Esophagus squamous epithelium (tissue), 5 donors: Measurements from ENCODE around the gene MTRF1L. TPM values are rescaled to one million over a fixed set of nuclear protein-coding genes. Genes with fewer than 3 reads are reported as not detected.

Experiments
- DNase-seq: peaks from one replicate; lab custom pipeline; 2025; lab: John Stamatoyannopoulos, UW
- H3K27ac ChIP-seq, 4 donors: fragments of 200-600 bp; sonication (generic); one replicate each; pipeline ENCODE4 v1.5.1; 2016 to 2019; ENCODE audit warnings: mild to moderate bottlenecking in 1 of 4
- H3K27me3 ChIP-seq, 4 donors: fragments of 200-600 bp; sonication (generic); 1 replicate in 3 of 4; 2 replicates in 1 of 4; pipeline versions ENCODE4 v1.5.1 to v1.6.0; 2017 to 2021; ENCODE audit warnings: antibody characterized with exemption in 1 of 4
- H3K36me3 ChIP-seq, 3 donors: fragments of 200-600 bp; sonication (generic); one replicate each; pipeline ENCODE4 v1.5.1; 2016 to 2019
- H3K4me1 ChIP-seq, 3 donors: fragments of 200-600 bp; sonication (generic); one replicate each; pipeline ENCODE4 v1.5.1; 2017 to 2019
- H3K4me3 ChIP-seq, 4 donors: fragments of 200-600 bp; sonication (generic); 1 replicate in 3 of 4; 2 replicates in 1 of 4; pipeline ENCODE4 v1.5.1; 2016 to 2019; ENCODE audit warnings: mild to moderate bottlenecking in 2 of 4, moderate library complexity in 1 of 4
- H3K9me3 ChIP-seq, 3 donors: fragments of 200-600 bp; sonication (generic); one replicate each; pipeline ENCODE4 v1.5.1; 2016 to 2019
- CTCF ChIP-seq, 6 experiments: fragments of 450-650 bp in 4 of 6; fragments of 200-600 bp in 2 of 6; sonication (generic) in 2 of 6; IDR thresholded peaks; one replicate each; pipeline ENCODE4 v1.5.1; 2016 to 2019; ENCODE audit warnings: antibody characterized with exemption in 6 of 6, mild to moderate bottlenecking in 4 of 6, moderate library complexity in 4 of 6
- POLR2A ChIP-seq, 4 donors: fragments of 450-650 bp; IDR thresholded peaks; one replicate each; pipeline ENCODE4 v1.6.1; 2017; ENCODE audit warnings: antibody characterized with exemption in 4 of 4, mild to moderate bottlenecking in 4 of 4, moderate library complexity in 3 of 4
- WGBS, 2 donors: methylation state at CpG; one replicate each; pipeline ENCODE4 v1.1.5; 2018; 5-methylcytosine and 5-hydroxymethylcytosine counted together
- intact Hi-C: fragments of 100-400 bp; cut with DNase I; formaldehyde crosslinking; loops from one replicate; pipeline ENCODE4 v1.15.0; 2022
- total RNA-seq, 4 donors: library from RNA; depleted of rRNA; stranded (reverse); fragments of >200 nt; gene quantifications; one replicate each; pipeline ENCODE4 v1.1.0, GENCODE V29; 2016
- donor health status: DM: yes; HTN: yes; CAD: no.

The MTRF1L gene
- total RNA-seq, 4 donors from 2014 or later, result 7.3 to 16.2 (median 14.4) TPM

DNA sequence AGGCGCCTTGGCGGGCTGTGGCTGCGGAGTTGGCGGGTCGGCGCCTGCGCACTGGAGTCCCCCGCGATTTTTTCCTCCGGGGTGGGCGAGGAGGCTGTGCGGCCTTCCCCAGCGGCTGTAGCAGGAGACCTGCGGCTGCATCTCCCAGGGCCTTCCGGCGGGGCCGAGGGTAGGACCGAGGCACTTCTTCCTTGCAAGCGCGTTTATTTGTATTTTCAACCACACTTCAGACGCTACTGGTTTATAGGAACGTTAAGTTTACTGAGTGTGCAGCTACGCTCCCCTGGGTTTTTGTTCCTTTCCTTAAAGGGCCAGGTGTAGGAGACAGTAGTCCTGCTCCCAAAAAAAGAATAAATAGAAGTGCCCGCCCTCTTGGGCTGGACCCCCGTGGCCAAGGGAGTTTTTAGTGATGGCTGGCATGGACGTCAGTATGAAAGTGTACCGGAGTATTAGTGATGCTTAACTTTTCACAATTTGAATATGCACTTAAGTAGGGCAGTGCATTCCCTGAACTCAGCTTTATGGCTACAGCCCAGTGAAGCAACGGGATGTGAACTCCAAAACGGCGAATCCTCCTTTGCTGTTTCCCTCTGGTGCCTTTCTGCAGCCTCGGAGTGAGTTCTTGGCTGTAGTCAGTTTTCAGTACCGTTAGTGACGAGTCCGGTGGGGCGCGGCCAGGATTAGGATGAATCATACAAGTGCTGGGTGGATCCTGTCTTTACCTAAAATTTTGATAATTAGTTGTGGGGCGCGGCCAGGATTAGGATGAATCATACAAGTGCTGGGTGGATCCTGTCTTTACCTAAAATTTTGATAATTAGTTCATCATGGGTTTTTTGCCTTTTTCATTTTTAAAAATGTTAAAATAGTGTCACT lies 18.6 kb downstream of the MTRF1L start:
- peak overlapping the region; percentile 58 to 86 (median 74) for H3K4me3 ChIP-seq
- no peaks in the 10 kb centered on the region for H3K9me3 ChIP-seq
- peak overlapping the region; percentile 79 to 96 (median 95) for H3K27ac ChIP-seq
- H3K36me3 ChIP-seq, result no peaks in the 10 kb centered on the region
- peaks cover 18 to 48% (median 19%) of the 10 kb centered on the region in 3 donors for H3K4me1 ChIP-seq
- intact Hi-C loops, result no loop called here
- peak; percentile 23 for DNase-seq
- TF ChIP-seq CTCF (IDR thresholded peaks at IDR 0.05), result peak in 1 of 6 experiments; percentile 6
- TF ChIP-seq POLR2A (IDR thresholded peaks at IDR 0.05), result peak in 3 of 4 donors; percentile 1 to 72 (median 7)
- H3K27me3 ChIP-seq, result no peaks in the 10 kb centered on the region
- WGBS, 2 donors, result 0% methylated on average over 20 to 21 of the region's 38 CpGs

- no peaks in the 10 kb centered on the region for H3K9me3 ChIP-seq
- TF ChIP-seq POLR2A (IDR thresholded peaks at IDR 0.05), result peak in 1 of 4 donors; percentile 27
- TF ChIP-seq CTCF (IDR thresholded peaks at IDR 0.05), result no peak
- peak within 1 kb of the TSS; percentile 58 to 86 (median 74) for H3K4me3 ChIP-seq
- 0 to 2% methylated on average over 8 to 17 of the region's 66 CpGs for WGBS, 2 donors
- intact Hi-C loops, result no loop called here
- peak; percentile 83 for DNase-seq
- peak within 1 kb of the TSS; percentile 79 to 96 (median 95) for H3K27ac ChIP-seq
- peaks cover 18 to 48% (median 19%) of the 10 kb centered on the region in 3 donors for H3K4me1 ChIP-seq
- H3K36me3 ChIP-seq, result no peaks in the 10 kb centered on the region
- no peaks in the 10 kb centered on the region for H3K27me3 ChIP-seq
These were observed 19.4 kb downstream of the MTRF1L start, which contains the start of gene FBXO5 for GRCh38 chr6:152982904-152983636. Gene FBXO5 (minus strand): TSS chr6:152983041. CDS start chr6:152982959, 82 bp downstream.

- WGBS, 2 donors, result 5 to 7% methylated on average over 6 to 13 of the region's 71 CpGs
- peak overlapping the region; percentile 58 to 86 (median 74) for H3K4me3 ChIP-seq
- peaks cover 18 to 48% (median 19%) of the 10 kb centered on the region in 3 donors for H3K4me1 ChIP-seq
- no peaks in the 10 kb centered on the region for H3K36me3 ChIP-seq
- no peaks in the 10 kb centered on the region for H3K27me3 ChIP-seq
- intact Hi-C loops, result no loop called here
- peak overlapping the region in 3 of 4 donors; percentile 47 to 96 (median 96) for H3K27ac ChIP-seq
- TF ChIP-seq CTCF (IDR thresholded peaks at IDR 0.05) (no peak), POLR2A (IDR thresholded peaks at IDR 0.05) (no peak)
- DNase-seq, result no peak
- H3K9me3 ChIP-seq, result no peaks in the 10 kb centered on the region
These were observed 20.3 kb downstream of the MTRF1L start for GRCh38 chr6:152981989-152982903.

- intact Hi-C loops, result no loop called here
- Histone ChIP-seq H3K9me3 (no peaks in the 10 kb centered on the region), H3K27ac (no peak overlapping the region), H3K36me3 (no peaks in the 10 kb centered on the region), H3K4me3 (peak overlapping the region in 1 of 4 donors; percentile 2), H3K4me1 (peaks cover 18 to 48% (median 19%) of the 10 kb centered on the region in 3 donors), H3K27me3 (no peaks in the 10 kb centered on the region)
- 15 to 24% methylated on average over 2 of the region's 2 CpGs for WGBS, 2 donors
- TF ChIP-seq POLR2A (IDR thresholded peaks at IDR 0.05), result no peak
- TF ChIP-seq CTCF (IDR thresholded peaks at IDR 0.05), result no peak
- no peak for DNase-seq
These were observed 21.3 kb downstream of the MTRF1L start for GRCh38 chr6:152981219-152981618.
